Liver (tissue), 3 donors: ENCODE data around the gene L2HGDH.

Experiments used
- ATF3 ChIP-seq: IDR thresholded peaks from 2 replicates; pipeline ENCODE4 v1.6.1; 2016; ENCODE audit warnings: antibody characterized with exemption
- CTCF ChIP-seq: fragments of 150-350 bp; IDR thresholded peaks from 2 replicates; pipeline ENCODE4 v1.5.1; 2017; ENCODE audit warnings: improper control_type of control experiment, low read depth, low read length; ENCODE audit not compliant: missing input control
- EGR1 ChIP-seq, 2 donors: IDR thresholded peaks; 2 replicates each; pipeline ENCODE4 v1.6.1; 2016 to 2018; ENCODE audit warnings: antibody characterized with exemption in 2 of 2, low read depth in 2 of 2
- FOXA2 ChIP-seq: IDR thresholded peaks from 2 replicates; pipeline ENCODE4 v1.6.1; 2016; ENCODE audit warnings: antibody characterized with exemption
- GABPA ChIP-seq, 2 donors: IDR thresholded peaks in 1 of 2; conservative IDR thresholded peaks in 1 of 2; 2 replicates each; pipeline ENCODE4 v1.6.1; 2016; ENCODE audit warnings: antibody characterized with exemption in 2 of 2, mild to moderate bottlenecking in 1 of 2, moderate library complexity in 1 of 2
- JUND ChIP-seq, 2 donors: IDR thresholded peaks; 2 replicates each; pipeline ENCODE4 v1.6.1; 2016; ENCODE audit warnings: antibody characterized with exemption in 2 of 2
- MAX ChIP-seq: IDR thresholded peaks from 2 replicates; pipeline ENCODE4 v1.6.1; 2016; ENCODE audit warnings: antibody characterized with exemption
- RAD21 ChIP-seq, 2 donors: IDR thresholded peaks; 2 replicates each; pipeline ENCODE4 v1.6.1; 2016; ENCODE audit warnings: antibody characterized with exemption in 2 of 2, mild to moderate bottlenecking in 2 of 2
- SP1 ChIP-seq: IDR thresholded peaks from 2 replicates; pipeline ENCODE4 v1.6.1; 2018; ENCODE audit warnings: antibody characterized with exemption, mild to moderate bottlenecking
- TAF1 ChIP-seq: conservative IDR thresholded peaks from 2 replicates; pipeline ENCODE4 v1.6.1; 2016; ENCODE audit warnings: antibody characterized with exemption, mild to moderate bottlenecking
- YY1 ChIP-seq: IDR thresholded peaks from 2 replicates; pipeline ENCODE4 v1.6.1; 2016; ENCODE audit warnings: antibody characterized with exemption, mild to moderate bottlenecking
- ZBTB33 ChIP-seq: IDR thresholded peaks from 2 replicates; pipeline ENCODE4 v1.6.1; 2016; ENCODE audit warnings: antibody characterized with exemption
- TF ChIP-seq, protein P1 (sequence below): IDR thresholded peaks from 2 replicates; pipeline ENCODE4 v1.6.1; 2016; ENCODE audit warnings: antibody characterized with exemption, mild to moderate bottlenecking
- donor health status: healthy.
- donor health status: healthy.

- no peak for TF ChIP-seq CTCF
- TF ChIP-seq JUND (IDR thresholded peaks at IDR 0.05): no peak
- TF ChIP-seq EGR1 (IDR thresholded peaks at IDR 0.05; ENCODE audit: low read depth in 2 of 2): no peak
- TF ChIP-seq SP1: no peak
- TF ChIP-seq YY1: no peak
- TF ChIP-seq GABPA (IDR thresholded peaks at IDR 0.05 in 1 of 2, conservative IDR thresholded peaks at IDR 0.05 in 1 of 2): no peak
- no peak for TF ChIP-seq RAD21 (IDR thresholded peaks at IDR 0.05)
- TF ChIP-seq, protein P1, sequence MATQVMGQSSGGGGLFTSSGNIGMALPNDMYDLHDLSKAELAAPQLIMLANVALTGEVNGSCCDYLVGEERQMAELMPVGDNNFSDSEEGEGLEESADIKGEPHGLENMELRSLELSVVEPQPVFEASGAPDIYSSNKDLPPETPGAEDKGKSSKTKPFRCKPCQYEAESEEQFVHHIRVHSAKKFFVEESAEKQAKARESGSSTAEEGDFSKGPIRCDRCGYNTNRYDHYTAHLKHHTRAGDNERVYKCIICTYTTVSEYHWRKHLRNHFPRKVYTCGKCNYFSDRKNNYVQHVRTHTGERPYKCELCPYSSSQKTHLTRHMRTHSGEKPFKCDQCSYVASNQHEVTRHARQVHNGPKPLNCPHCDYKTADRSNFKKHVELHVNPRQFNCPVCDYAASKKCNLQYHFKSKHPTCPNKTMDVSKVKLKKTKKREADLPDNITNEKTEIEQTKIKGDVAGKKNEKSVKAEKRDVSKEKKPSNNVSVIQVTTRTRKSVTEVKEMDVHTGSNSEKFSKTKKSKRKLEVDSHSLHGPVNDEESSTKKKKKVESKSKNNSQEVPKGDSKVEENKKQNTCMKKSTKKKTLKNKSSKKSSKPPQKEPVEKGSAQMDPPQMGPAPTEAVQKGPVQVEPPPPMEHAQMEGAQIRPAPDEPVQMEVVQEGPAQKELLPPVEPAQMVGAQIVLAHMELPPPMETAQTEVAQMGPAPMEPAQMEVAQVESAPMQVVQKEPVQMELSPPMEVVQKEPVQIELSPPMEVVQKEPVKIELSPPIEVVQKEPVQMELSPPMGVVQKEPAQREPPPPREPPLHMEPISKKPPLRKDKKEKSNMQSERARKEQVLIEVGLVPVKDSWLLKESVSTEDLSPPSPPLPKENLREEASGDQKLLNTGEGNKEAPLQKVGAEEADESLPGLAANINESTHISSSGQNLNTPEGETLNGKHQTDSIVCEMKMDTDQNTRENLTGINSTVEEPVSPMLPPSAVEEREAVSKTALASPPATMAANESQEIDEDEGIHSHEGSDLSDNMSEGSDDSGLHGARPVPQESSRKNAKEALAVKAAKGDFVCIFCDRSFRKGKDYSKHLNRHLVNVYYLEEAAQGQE: no peak
- no peak for TF ChIP-seq TAF1
- no peak for TF ChIP-seq MAX
- TF ChIP-seq ATF3: no peak
- TF ChIP-seq ZBTB33: no peak
- TF ChIP-seq FOXA2: no peak
Observed at GRCh38 chr14:50229681-50230080, 82.3 kb downstream of the L2HGDH start.
